Mammary epithelial cell (primary cell): ENCODE results near the gene DENND1A.

Experiments
- EZH2 ChIP-seq: IDR thresholded peaks from 2 replicates; pipeline ENCODE4 v1.6.1; 2012; ENCODE audit warnings: low read length, inconsistent platforms, borderline replicate concordance
- TF ChIP-seq, protein P1 (sequence below), 2 donors: IDR thresholded peaks in 1 of 2; conservative IDR thresholded peaks in 1 of 2; 2 replicates each; pipeline ENCODE4 v1.5.1; 2011 to 2012; ENCODE audit warnings: inconsistent platforms in 2 of 2, low read length in 2 of 2, mild to moderate bottlenecking in 2 of 2, control low read depth in 1 of 2, low read depth in 1 of 2; ENCODE audit not compliant: insufficient read depth in 1 of 2; ENCODE audit errors: extremely low read depth in 1 of 2

DNA sequence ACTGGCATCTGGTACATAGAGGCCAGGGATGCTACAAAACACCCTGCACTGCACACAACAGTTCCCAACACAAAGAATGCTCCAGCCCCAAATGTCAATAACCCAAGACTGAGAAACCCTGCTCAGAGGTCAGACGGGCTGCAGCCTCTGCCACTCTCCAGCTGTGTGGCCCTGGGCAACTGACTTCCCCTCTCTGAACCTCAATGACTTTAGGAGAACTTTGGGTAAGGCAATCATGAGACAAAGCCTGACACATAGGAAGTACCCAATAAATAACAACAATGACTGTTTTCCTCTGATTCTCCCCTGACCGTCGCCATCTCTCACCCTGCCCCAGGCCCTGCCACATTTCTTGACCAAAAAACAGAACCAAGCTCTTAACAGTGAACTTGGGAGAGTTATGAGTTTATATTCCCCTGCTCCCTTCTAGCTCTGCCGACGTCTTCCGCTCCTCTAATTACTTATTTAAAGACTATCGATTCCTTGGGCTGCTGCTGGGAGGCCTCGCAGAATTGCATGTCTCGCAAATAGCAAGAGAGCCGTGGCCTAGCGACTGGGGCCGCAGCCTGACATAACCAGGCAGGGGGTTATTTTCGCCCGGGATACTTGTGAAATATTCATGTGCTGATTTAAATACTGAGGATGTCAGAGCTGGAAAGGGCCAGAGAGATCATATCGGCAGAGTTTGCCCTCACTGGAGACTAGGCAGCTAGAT is 598.4 kb downstream of the DENND1A start:
- TF ChIP-seq, protein P1, sequence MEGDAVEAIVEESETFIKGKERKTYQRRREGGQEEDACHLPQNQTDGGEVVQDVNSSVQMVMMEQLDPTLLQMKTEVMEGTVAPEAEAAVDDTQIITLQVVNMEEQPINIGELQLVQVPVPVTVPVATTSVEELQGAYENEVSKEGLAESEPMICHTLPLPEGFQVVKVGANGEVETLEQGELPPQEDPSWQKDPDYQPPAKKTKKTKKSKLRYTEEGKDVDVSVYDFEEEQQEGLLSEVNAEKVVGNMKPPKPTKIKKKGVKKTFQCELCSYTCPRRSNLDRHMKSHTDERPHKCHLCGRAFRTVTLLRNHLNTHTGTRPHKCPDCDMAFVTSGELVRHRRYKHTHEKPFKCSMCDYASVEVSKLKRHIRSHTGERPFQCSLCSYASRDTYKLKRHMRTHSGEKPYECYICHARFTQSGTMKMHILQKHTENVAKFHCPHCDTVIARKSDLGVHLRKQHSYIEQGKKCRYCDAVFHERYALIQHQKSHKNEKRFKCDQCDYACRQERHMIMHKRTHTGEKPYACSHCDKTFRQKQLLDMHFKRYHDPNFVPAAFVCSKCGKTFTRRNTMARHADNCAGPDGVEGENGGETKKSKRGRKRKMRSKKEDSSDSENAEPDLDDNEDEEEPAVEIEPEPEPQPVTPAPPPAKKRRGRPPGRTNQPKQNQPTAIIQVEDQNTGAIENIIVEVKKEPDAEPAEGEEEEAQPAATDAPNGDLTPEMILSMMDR (conservative IDR thresholded peaks at IDR 0.05 in 1 of 2, IDR thresholded peaks at IDR 0.05 in 1 of 2; ENCODE audit: extremely low read depth in 1 of 2, insufficient read depth in 1 of 2, low read depth in 1 of 2, low read length in 2 of 2), result no peak
- no peak for TF ChIP-seq EZH2
